Prostate gland (tissue), 2 donors: ENCODE results near the gene MRAS. TPM values are rescaled to one million over a fixed set of nuclear protein-coding genes. Genes with fewer than 3 reads are reported as not detected.
A peak's percentile ranks its signal among the peaks of the same experiment; 100 is the strongest.

Experiments
- DNase-seq: peaks from one replicate; pipeline ENCODE4 v3.0.0-alpha.2; 2019; ENCODE audit warnings: low spot score
- H3K27ac ChIP-seq, 2 donors: fragments of 200-600 bp; sonication (generic); 2 replicates each; pipeline ENCODE4 v1.5.1; 2017 to 2019
- H3K27me3 ChIP-seq: fragments of 200-600 bp; sonication (generic); replicated peaks from 2 replicates; pipeline ENCODE4 v1.5.1; 2019; ENCODE audit not compliant: insufficient read depth
- H3K36me3 ChIP-seq, 2 donors: fragments of 200-600 bp; sonication (generic); 1 replicate in 1 of 2; 2 replicates in 1 of 2; pipeline versions ENCODE4 v1.5.1 to v1.8.1; 2017 to 2019
- H3K4me1 ChIP-seq: fragments of 200-600 bp; sonication (generic); replicated peaks from 2 replicates; pipeline ENCODE4 v1.5.1; 2019
- H3K4me3 ChIP-seq, 2 donors: fragments of 200-600 bp; sonication (generic); 2 replicates each; pipeline ENCODE4 v1.5.1; 2017 to 2019
- H3K9me3 ChIP-seq: fragments of 200-600 bp; sonication (generic); 2 replicates; pipeline ENCODE4 v1.5.1; 2017
- POLR2A ChIP-seq: fragments of 450-650 bp; IDR thresholded peaks from one replicate; pipeline ENCODE4 v1.6.1; 2016; ENCODE audit warnings: antibody characterized with exemption, mild to moderate bottlenecking
- POLR2AphosphoS5 ChIP-seq: sonication (generic); formaldehyde crosslinking; IDR thresholded peaks from one replicate; pipeline ENCODE4 v1.6.1; 2017; ENCODE audit warnings: antibody characterized with exemption
- WGBS: methylation state at CpG from one replicate; pipeline ENCODE4 v1.1.5; 2018; 5-methylcytosine and 5-hydroxymethylcytosine counted together
- intact Hi-C: fragments of 100-400 bp; cut with DNase I; formaldehyde crosslinking; loops from one replicate; pipeline ENCODE4 v1.14.2; 2022
- total RNA-seq, 2 donors: library from RNA; depleted of rRNA; stranded (reverse); fragments of >200 nt; gene quantifications; one replicate each; pipeline ENCODE4 v1.1.0, GENCODE V29; 2016
- TF ChIP-seq, protein P1 (sequence below), 4 experiments: fragments of 200-600 bp in 2 of 4; fragments of 450-650 bp in 2 of 4; sonication (generic) in 2 of 4; IDR thresholded peaks; 1 replicate in 3 of 4; 2 replicates in 1 of 4; pipeline ENCODE4 v1.5.1; 2016 to 2019; ENCODE audit warnings: antibody characterized with exemption in 4 of 4, mild to moderate bottlenecking in 2 of 4, moderate library complexity in 2 of 4

Gene MRAS
- total RNA-seq, 2 donors from 2014 or later, result 8.7 to 25.3 TPM

- no peaks in the 10 kb centered on the region for H3K9me3 ChIP-seq
- DNase-seq, result no peak
- no peak overlapping the region for H3K27ac ChIP-seq
- no peaks in the 10 kb centered on the region for H3K36me3 ChIP-seq
- H3K27me3 ChIP-seq, result no peaks in the 10 kb centered on the region
- no peak for TF ChIP-seq POLR2A
- no peak for TF ChIP-seq POLR2AphosphoS5
- TF ChIP-seq, protein P1, sequence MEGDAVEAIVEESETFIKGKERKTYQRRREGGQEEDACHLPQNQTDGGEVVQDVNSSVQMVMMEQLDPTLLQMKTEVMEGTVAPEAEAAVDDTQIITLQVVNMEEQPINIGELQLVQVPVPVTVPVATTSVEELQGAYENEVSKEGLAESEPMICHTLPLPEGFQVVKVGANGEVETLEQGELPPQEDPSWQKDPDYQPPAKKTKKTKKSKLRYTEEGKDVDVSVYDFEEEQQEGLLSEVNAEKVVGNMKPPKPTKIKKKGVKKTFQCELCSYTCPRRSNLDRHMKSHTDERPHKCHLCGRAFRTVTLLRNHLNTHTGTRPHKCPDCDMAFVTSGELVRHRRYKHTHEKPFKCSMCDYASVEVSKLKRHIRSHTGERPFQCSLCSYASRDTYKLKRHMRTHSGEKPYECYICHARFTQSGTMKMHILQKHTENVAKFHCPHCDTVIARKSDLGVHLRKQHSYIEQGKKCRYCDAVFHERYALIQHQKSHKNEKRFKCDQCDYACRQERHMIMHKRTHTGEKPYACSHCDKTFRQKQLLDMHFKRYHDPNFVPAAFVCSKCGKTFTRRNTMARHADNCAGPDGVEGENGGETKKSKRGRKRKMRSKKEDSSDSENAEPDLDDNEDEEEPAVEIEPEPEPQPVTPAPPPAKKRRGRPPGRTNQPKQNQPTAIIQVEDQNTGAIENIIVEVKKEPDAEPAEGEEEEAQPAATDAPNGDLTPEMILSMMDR (IDR thresholded peaks at IDR 0.05), result no peak
- WGBS, result 88% methylated on average over 4 of the region's 4 CpGs
- intact Hi-C loops, result no loop called here
- no peaks in the 10 kb centered on the region for H3K4me1 ChIP-seq
- H3K4me3 ChIP-seq, result no peak overlapping the region
Observed at GRCh38 chr3:138310494-138310893, 37.9 kb upstream of the MRAS start.

- no peaks in the 10 kb centered on the region for H3K9me3 ChIP-seq
- no peak overlapping the region for H3K4me3 ChIP-seq
- intact Hi-C loops, result no loop called here
- no peak for DNase-seq
- WGBS, result 31% methylated on average over 1 of the region's 1 CpG
- TF ChIP-seq POLR2A (no peak), POLR2AphosphoS5 (no peak)
- TF ChIP-seq, protein P1 (IDR thresholded peaks at IDR 0.05), result no peak
- H3K4me1 ChIP-seq, result no peaks in the 10 kb centered on the region
- no peaks in the 10 kb centered on the region for H3K36me3 ChIP-seq
- no peak overlapping the region for H3K27ac ChIP-seq
- no peaks in the 10 kb centered on the region for H3K27me3 ChIP-seq
Observed at GRCh38 chr3:138314751-138315150, 33.6 kb upstream of the MRAS start.

DNA sequence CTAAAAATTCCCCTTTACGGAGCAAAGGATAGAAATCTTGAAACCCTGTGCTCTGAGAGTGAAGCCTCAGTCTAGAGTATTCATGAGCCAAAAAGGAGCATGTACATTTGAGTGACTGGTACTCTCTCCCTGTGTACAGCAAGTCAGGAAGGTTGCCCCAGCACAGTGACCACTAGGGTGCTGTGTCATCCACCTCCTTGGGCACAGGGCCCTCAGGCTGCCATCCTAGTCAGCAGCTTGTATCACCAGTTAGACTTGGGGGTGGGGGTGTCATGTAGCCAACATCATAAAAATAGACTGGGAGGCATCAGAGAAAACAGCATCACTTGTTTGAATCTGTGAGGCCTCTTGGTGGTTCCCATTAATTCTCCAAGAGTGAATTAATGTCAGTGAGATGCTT lies 30.7 kb upstream of the MRAS start:
- no peak for DNase-seq
- WGBS, result 97% methylated on average over 1 of the region's 1 CpG
- Histone ChIP-seq H3K4me3 (no peak overlapping the region), H3K36me3 (no peaks in the 10 kb centered on the region), H3K4me1 (no peaks in the 10 kb centered on the region), H3K27ac (no peak overlapping the region), H3K27me3 (no peaks in the 10 kb centered on the region), H3K9me3 (no peaks in the 10 kb centered on the region)
- intact Hi-C loops, result no loop called here
- TF ChIP-seq POLR2AphosphoS5 (no peak), POLR2A (no peak)
- TF ChIP-seq, protein P1 (IDR thresholded peaks at IDR 0.05), result no peak

GRCh38 chr3:138323971-138324370 lies 24.4 kb upstream of the MRAS start:
- Histone ChIP-seq H3K4me1 (no peaks in the 10 kb centered on the region), H3K27ac (no peak overlapping the region), H3K36me3 (no peaks in the 10 kb centered on the region), H3K27me3 (no peaks in the 10 kb centered on the region), H3K4me3 (no peak overlapping the region), H3K9me3 (no peaks in the 10 kb centered on the region)
- intact Hi-C loops, result no loop called here
- 21% methylated on average over 4 of the region's 4 CpGs for WGBS
- TF ChIP-seq POLR2A (no peak), POLR2AphosphoS5 (no peak)
- TF ChIP-seq, protein P1 (IDR thresholded peaks at IDR 0.05), result no peak
- DNase-seq, result no peak

DNA sequence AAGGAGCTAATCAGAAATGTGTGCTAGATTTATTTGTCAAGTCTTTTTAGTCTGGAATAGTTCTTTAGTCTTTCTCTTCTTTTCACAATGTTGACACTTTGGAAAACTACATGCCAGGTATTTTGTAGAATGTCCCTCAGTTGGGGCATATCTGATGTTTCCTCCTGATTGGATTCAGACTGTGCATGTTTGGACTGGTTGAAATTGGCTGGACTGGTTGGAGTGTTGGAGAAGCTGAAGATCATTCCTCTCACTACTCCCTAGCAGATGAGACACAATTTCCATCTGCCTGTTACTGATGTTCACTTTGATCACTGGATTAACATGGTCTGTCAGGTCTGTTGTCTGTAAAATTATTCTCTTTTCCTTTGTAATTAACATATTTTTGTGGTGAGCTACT lies 22.4 kb upstream of the MRAS start:
- Histone ChIP-seq H3K27ac (no peak overlapping the region), H3K4me1 (no peaks in the 10 kb centered on the region), H3K27me3 (no peaks in the 10 kb centered on the region), H3K9me3 (no peaks in the 10 kb centered on the region), H3K4me3 (no peak overlapping the region), H3K36me3 (no peaks in the 10 kb centered on the region)
- peak; percentile 31 for DNase-seq
- intact Hi-C loops, result loop anchor here (5.0 kb wide), 1 partner anchor 139 kb away; the partner anchor contains the start of gene ARMC8
- TF ChIP-seq, protein P1 (IDR thresholded peaks at IDR 0.05), result no peak
- TF ChIP-seq POLR2A, result no peak
- peak; percentile 53 for TF ChIP-seq POLR2AphosphoS5
